Lower lobe of right lung (tissue), 2 donors: Measurements from ENCODE around the gene ASPDH. TPM values are rescaled to one million over a fixed set of nuclear protein-coding genes. Genes with fewer than 3 reads are reported as not detected.
A peak's percentile ranks its signal among the peaks of the same experiment; 100 is the strongest.

Experiments used
- ATAC-seq, 2 donors: fragments of 200-7000 bp; cut with Tn5 transposase; one replicate each; pipeline ENCODE4 v1.9.1; 2020 to 2022; ENCODE audit warnings: mild to moderate bottlenecking in 2 of 2, moderate library complexity in 2 of 2
- DNase-seq: peaks from one replicate; pipeline ENCODE4 v3.0.0-alpha.2; 2020
- H3K27ac ChIP-seq: fragments of 200-600 bp; one replicate; pipeline ENCODE4 v1.8.0; 2022
- H3K27me3 ChIP-seq: fragments of 200-600 bp; one replicate; pipeline ENCODE4 v1.8.0; 2022; ENCODE audit warnings: low read depth
- H3K36me3 ChIP-seq: fragments of 200-600 bp; one replicate; pipeline ENCODE4 v1.8.0; 2022; ENCODE audit warnings: mild to moderate bottlenecking
- H3K4me1 ChIP-seq: fragments of 200-600 bp; one replicate; pipeline ENCODE4 v1.8.0; 2022
- H3K4me3 ChIP-seq: fragments of 200-600 bp; one replicate; pipeline ENCODE4 v1.8.0; 2022; ENCODE audit warnings: mild to moderate bottlenecking
- H3K9me3 ChIP-seq: fragments of 200-600 bp; one replicate; pipeline ENCODE4 v1.8.0; 2022
- CTCF ChIP-seq: fragments of 200-600 bp; IDR thresholded peaks from one replicate; pipeline ENCODE4 v1.8.0; 2022; ENCODE audit warnings: antibody characterized with exemption, mild to moderate bottlenecking
- intact Hi-C: fragments of 100-400 bp; cut with DNase I; formaldehyde crosslinking; loops from one replicate; pipeline ENCODE4 v1.11.0; 2022
- total RNA-seq: library from RNA; stranded (reverse); fragmentation: NEBNext Ultra II Directional; extraction: Animal tissue kit (Norgen Biotek cat#: 25700); gene quantifications from one replicate; pipeline ENCODE4 v1.2.1, GENCODE V29; 2021
- donor health status: DM: no; HTN: yes; CAD: no; lungs with severe emphysema.

The ASPDH gene
- total RNA-seq, 1 donor from 2014 or later = not detected

- Histone ChIP-seq H3K4me3 (no peak overlapping the region), H3K27ac (no peak overlapping the region), H3K27me3 (no peaks in the 10 kb centered on the region), H3K4me1 (no peaks in the 10 kb centered on the region), H3K9me3 (no peaks in the 10 kb centered on the region), H3K36me3 (no peaks in the 10 kb centered on the region)
- TF ChIP-seq CTCF = no peak
- ATAC-seq (peak; percentile 83 to 89), DNase-seq (peak; percentile 79)
- intact Hi-C loops = no loop called here
These were observed 47.6 kb downstream of the ASPDH start for GRCh38 chr19:50465986-50466705.

GRCh38 chr19:50465000-50465399, 48.7 kb downstream of the ASPDH start:
- TF ChIP-seq CTCF = no peak
- DNase-seq = no peak
- no peak overlapping the region for H3K27ac ChIP-seq
- H3K27me3 ChIP-seq = peaks cover 8% of the 10 kb centered on the region
- H3K9me3 ChIP-seq = no peaks in the 10 kb centered on the region
- intact Hi-C loops = no loop called here
- no peaks in the 10 kb centered on the region for H3K4me1 ChIP-seq
- no peaks in the 10 kb centered on the region for H3K36me3 ChIP-seq
- no peak for ATAC-seq
- H3K4me3 ChIP-seq = no peak overlapping the region

GRCh38 chr19:50464348-50464747, 49.4 kb downstream of the ASPDH start:
- peaks cover 9% of the 10 kb centered on the region for H3K27me3 ChIP-seq
- intact Hi-C loops = no loop called here
- no peak overlapping the region for H3K27ac ChIP-seq
- no peak overlapping the region for H3K4me3 ChIP-seq
- H3K9me3 ChIP-seq = no peaks in the 10 kb centered on the region
- TF ChIP-seq CTCF = no peak
- DNase-seq (no peak), ATAC-seq (no peak)
- no peaks in the 10 kb centered on the region for H3K36me3 ChIP-seq
- no peaks in the 10 kb centered on the region for H3K4me1 ChIP-seq

- Histone ChIP-seq H3K36me3 (no peaks in the 10 kb centered on the region), H3K4me3 (no peak overlapping the region), H3K9me3 (no peaks in the 10 kb centered on the region), H3K4me1 (no peaks in the 10 kb centered on the region), H3K27me3 (peaks cover 19% of the 10 kb centered on the region), H3K27ac (no peak overlapping the region)
- intact Hi-C loops = no loop called here
- ATAC-seq = no peak
- TF ChIP-seq CTCF = no peak
- no peak for DNase-seq
These were observed 50.7 kb downstream of the ASPDH start for GRCh38 chr19:50462970-50463369.

Other genes with a start within 250 kb of the ASPDH start
- gene KCNC3, start 184.5 kb downstream of the ASPDH start, total RNA-seq = 11.1 TPM
- gene NAPSA, start 148.3 kb downstream of the ASPDH start, total RNA-seq = 1,633 TPM
- 100 TPM for gene NR1H2, start 137.5 kb downstream of the ASPDH start, total RNA-seq
- gene POLD1, start 129.6 kb downstream of the ASPDH start, total RNA-seq = 35.1 TPM
- 0.12 TPM for gene SPIB, start 95.0 kb downstream of the ASPDH start, total RNA-seq
- gene MYBPC2, start 81.0 kb downstream of the ASPDH start, total RNA-seq = not detected
- gene EMC10, start 37.4 kb downstream of the ASPDH start, total RNA-seq = 95.6 TPM
- 2.2 TPM for gene GARIN5A, start 37.1 kb downstream of the ASPDH start, total RNA-seq
- gene JOSD2, start 2.7 kb downstream of the ASPDH start, total RNA-seq = 40.4 TPM
- gene LRRC4B, start 54.5 kb upstream of the ASPDH start, total RNA-seq = 3.9 TPM
- 1.2 TPM for gene SYT3, start 126.0 kb upstream of the ASPDH start, total RNA-seq
- gene C19orf81, start 135.5 kb upstream of the ASPDH start, total RNA-seq = 5.2 TPM
- 0.71 TPM for gene SHANK1, start 205.9 kb upstream of the ASPDH start, total RNA-seq
- 9.8 TPM for gene CLEC11A, start 209.5 kb upstream of the ASPDH start, total RNA-seq